Activated CD8-positive, alpha-beta memory T cell treated with anti-CD3 and anti-CD28 coated beads, Interleukin-2, amount 10 ng/mL, durations not matched to agents 7 days and 5 days (primary cell): ENCODE measurements around the gene HS3ST3B1. TPM values are rescaled to one million over a fixed set of nuclear protein-coding genes. Genes with fewer than 3 reads are reported as not detected.
A peak's percentile ranks its signal among the peaks of the same experiment; 100 is the strongest.

ENCODE experiments used
- ATAC-seq: fragments of 150-1000 bp; cut with Tn5 transposase; one replicate; pipeline ENCODE4 v1.10.0; 2021; ENCODE audit warnings: moderate library complexity
- CTCF ChIA-PET: fragments of 350-600 bp; sonication (Branson Sonifier 250); formaldehyde crosslinking; loops from one replicate; lab custom pipeline; 2021; ENCODE audit warnings: antibody characterized with exemption; lab: Charles Lee
- DNase-seq: peaks from one replicate; pipeline ENCODE4 v3.0.0-alpha.2; 2020
- H3K27ac Mint-ChIP-seq: one replicate; pipeline ENCODE4 v1.8.0; 2021; ENCODE audit warnings: mild to moderate bottlenecking, mixed read lengths
- H3K27me3 Mint-ChIP-seq: one replicate; pipeline ENCODE4 v1.8.0; 2021; ENCODE audit warnings: mixed read lengths
- H3K36me3 Mint-ChIP-seq: one replicate; pipeline ENCODE4 v1.8.0; 2021; ENCODE audit warnings: mild to moderate bottlenecking, mixed read lengths
- H3K4me1 Mint-ChIP-seq: one replicate; pipeline ENCODE4 v1.8.0; 2021; ENCODE audit warnings: mixed read lengths
- H3K4me3 Mint-ChIP-seq: one replicate; pipeline ENCODE4 v1.8.0; 2021; ENCODE audit warnings: mild to moderate bottlenecking, moderate library complexity, mixed read lengths
- H3K9me3 Mint-ChIP-seq: one replicate; pipeline ENCODE4 v1.8.0; 2022; ENCODE audit warnings: low read depth, mixed read lengths
- total RNA-seq, 2 experiments: library from RNA; stranded (reverse); gene quantifications; one replicate each; pipeline ENCODE4 v1.2.3, GENCODE V29; 2021

Gene HS3ST3B1
- 10 to 100 TPM in 1 of 2 experiments, 1 to 10 TPM in 1; 6.9 to 24.9 TPM for total RNA-seq

DNA sequence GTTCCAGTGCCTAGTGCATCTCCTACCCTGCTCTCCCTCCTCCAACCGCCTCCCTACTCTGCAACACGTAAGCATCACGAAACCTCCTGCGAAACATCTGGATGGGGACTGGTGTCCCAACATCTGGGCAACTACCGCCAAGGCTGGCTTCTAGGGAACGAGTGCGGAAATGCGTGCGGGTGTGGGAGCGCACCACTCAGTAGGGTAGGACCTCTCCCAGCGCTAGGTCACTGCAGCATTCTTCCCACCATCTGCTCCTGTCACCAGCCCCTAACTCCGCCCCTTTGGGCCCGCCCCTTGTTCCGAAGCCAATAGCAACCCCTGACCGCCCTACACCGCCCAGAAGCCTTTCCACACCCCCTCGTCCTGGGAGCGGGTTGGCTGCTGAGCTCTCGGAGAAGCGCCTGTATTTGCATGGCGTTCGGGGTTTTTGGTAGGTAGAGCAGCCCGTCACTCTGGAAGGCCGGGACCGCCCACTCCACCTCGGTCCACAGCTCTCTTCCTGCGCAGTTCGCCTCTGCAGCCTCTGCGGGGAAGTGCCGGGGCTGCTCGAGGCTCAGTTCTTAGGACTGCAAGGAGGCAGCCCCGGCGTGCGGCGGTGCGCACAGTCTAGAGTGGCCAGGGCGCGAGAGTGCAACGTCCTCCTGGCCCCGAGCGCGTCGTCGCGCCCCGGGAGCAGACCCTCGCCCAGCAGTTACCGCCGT, at the start of gene HS3ST3B1:
Gene HS3ST3B1, plus strand, starts transcription at position 507 of the 704 bp plus-strand sequence. CDS start 438 bp downstream, outside the sequence.
- DNase-seq = peak; percentile 100
- H3K27me3 Mint-ChIP-seq = peaks cover 46% of the 10 kb centered on the region
- CTCF ChIA-PET = interaction anchor here (0.6 to 3.8 kb wide), 18 partner anchors 8 to 1282 kb away, joined by 3 to 48 read pairs (median 3); partner anchors contain the start of genes COX10 and ELAC2
- peak; percentile 90 for ATAC-seq
- H3K4me3 Mint-ChIP-seq = peak within 1 kb of the TSS; percentile 82
- H3K4me1 Mint-ChIP-seq = peaks cover 53% of the 10 kb centered on the region
- peaks cover 2% of the 10 kb centered on the region for H3K36me3 Mint-ChIP-seq
- peak within 1 kb of the TSS; percentile 86 for H3K27ac Mint-ChIP-seq
- no peaks in the 10 kb centered on the region for H3K9me3 Mint-ChIP-seq

DNA sequence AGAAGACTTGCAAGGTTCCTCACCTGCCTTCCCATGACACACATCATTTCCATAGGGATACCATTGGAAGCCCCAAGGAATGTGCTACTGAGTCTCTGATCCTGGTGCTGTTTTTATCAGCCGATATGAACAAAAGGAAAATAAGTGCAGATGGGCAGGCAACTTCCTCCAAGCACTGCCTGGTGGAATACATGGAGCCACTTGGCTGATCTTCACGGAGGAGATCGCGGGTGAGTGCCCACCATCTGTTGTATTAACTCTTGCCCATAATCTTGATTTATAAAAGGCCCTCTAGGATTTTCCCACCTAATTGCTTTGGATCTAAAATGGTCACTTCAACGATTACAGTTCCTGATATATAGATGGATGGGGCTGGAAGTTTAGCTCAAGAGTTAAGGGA, 39.5 kb upstream of the HS3ST3B1 start:
- Mint-ChIP-seq H3K9me3 (no peaks in the 10 kb centered on the region), H3K27me3 (peaks cover 7% of the 10 kb centered on the region)
- CTCF ChIA-PET = no interaction called here

DNA sequence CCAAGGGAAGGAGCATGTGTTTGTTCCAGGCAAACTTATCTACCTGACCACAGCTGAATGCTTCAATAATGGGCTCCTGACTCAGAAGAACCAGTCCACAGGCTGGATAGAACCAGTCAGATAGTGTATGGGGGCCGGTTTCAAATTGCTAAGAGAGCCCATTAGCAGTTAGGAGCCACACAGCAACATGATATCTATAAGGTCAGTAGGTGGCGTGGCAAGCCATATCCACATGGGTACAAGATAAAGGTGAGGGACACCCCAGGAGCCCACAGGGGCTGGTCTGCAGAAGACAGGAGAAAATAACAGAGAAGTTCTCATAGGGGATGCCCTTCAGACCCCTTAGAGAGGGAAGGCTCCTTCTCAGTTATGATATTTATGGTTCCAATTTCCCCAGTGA, 32.6 kb upstream of the HS3ST3B1 start:
- H3K27me3 Mint-ChIP-seq = peaks cover 11% of the 10 kb centered on the region
- no peaks in the 10 kb centered on the region for H3K36me3 Mint-ChIP-seq
- H3K4me1 Mint-ChIP-seq = no peaks in the 10 kb centered on the region
- CTCF ChIA-PET = no interaction called here
- no peak overlapping the region for H3K4me3 Mint-ChIP-seq
- no peak overlapping the region for H3K27ac Mint-ChIP-seq
- no peak for DNase-seq
- H3K9me3 Mint-ChIP-seq = no peaks in the 10 kb centered on the region
- no peak for ATAC-seq

More for the DNA sequence above, 39.5 kb upstream of the HS3ST3B1 start:
- no peaks in the 10 kb centered on the region for H3K4me1 Mint-ChIP-seq
- no peak overlapping the region for H3K27ac Mint-ChIP-seq
- no peaks in the 10 kb centered on the region for H3K36me3 Mint-ChIP-seq
- no peak for ATAC-seq
- no peak overlapping the region for H3K4me3 Mint-ChIP-seq
- DNase-seq = no peak

DNA sequence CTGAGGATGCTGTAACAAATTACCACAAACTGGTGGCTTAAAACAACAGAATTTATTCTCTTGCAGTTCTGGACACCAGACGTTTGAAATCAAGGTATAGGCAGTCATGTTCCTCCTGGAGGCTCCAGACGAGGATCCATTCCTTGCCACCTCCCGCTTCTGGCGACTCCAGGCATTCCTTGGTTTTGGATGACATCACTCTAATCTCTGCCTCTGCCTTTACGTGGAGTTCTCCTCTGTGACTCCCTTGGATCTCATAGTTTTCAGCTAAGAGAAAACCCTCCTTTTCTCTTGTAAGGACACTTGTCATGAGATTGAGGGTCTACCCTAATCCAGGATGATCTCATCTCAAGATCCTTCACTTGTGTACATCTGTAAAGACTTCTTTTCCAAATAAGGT, 31.4 kb upstream of the HS3ST3B1 start:
- CTCF ChIA-PET = no interaction called here
- no peaks in the 10 kb centered on the region for H3K36me3 Mint-ChIP-seq
- DNase-seq (no peak), ATAC-seq (no peak)
- H3K27me3 Mint-ChIP-seq = peaks cover 11% of the 10 kb centered on the region
- no peaks in the 10 kb centered on the region for H3K4me1 Mint-ChIP-seq
- H3K27ac Mint-ChIP-seq = no peak overlapping the region
- H3K9me3 Mint-ChIP-seq = peaks cover 4% of the 10 kb centered on the region
- H3K4me3 Mint-ChIP-seq = no peak overlapping the region

DNA sequence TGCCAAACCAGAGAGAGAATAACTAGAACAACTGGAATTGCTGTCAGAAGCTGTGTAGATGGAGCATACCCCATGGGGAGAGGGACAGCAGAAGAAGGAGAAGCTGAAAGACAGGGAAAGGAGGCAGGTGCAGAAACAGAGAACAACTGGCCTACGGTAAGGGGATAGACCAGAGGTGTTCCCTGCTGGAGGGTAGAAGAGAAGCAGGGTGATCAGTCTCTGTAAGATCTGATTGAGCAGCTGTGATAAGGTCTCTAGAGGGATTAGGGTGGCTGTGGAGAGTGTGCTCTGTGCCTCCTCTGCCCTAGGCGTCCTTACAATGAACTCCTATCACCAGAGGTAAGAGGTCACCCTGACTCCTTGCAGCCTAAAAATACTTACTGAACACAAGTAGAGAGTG, 30.4 kb upstream of the HS3ST3B1 start:
- no peaks in the 10 kb centered on the region for H3K4me1 Mint-ChIP-seq
- peaks cover 11% of the 10 kb centered on the region for H3K27me3 Mint-ChIP-seq
- CTCF ChIA-PET = no interaction called here
- DNase-seq = no peak
- H3K36me3 Mint-ChIP-seq = no peaks in the 10 kb centered on the region
- no peak overlapping the region for H3K4me3 Mint-ChIP-seq
- H3K9me3 Mint-ChIP-seq = peaks cover 7% of the 10 kb centered on the region
- H3K27ac Mint-ChIP-seq = no peak overlapping the region
- no peak for ATAC-seq

DNA sequence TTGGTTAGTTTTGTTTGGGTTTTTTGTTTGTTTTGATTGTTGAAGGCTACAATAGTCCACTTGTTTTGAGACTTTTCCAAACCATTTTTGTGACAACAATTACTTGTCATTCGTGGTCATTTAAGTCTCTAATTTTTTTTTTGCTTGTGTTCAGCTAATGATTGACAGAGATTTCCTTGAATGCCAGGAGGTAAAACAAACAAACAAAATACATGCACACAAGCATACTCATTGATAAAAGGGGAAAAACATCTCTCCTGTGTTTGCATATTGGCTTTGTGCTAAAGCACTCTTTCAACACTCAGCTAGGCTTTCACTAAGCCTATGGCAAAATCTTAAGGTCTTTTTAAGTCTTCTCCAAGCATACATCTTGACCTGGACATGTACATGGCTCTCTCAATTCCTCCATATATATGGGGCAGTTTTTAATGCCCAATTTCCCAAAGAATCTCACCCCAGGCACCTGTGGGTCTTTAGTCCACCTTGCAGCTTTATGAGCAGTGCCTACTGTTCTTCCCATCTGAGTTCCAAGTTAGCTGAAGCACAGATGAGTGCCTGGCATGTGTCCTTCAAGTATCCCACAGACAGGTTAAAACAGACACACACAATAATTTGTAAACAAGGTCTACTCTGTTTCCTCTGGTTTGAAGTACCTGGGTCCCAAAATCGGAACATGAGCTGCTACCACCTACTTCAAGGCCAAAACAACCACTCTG, 24.2 kb upstream of the HS3ST3B1 start:
- H3K4me3 Mint-ChIP-seq = no peak overlapping the region
- H3K9me3 Mint-ChIP-seq = peaks cover 7% of the 10 kb centered on the region
- DNase-seq (no peak), ATAC-seq (no peak)
- no peak overlapping the region for H3K27ac Mint-ChIP-seq
- CTCF ChIA-PET = no interaction called here
- peaks cover 17% of the 10 kb centered on the region for H3K27me3 Mint-ChIP-seq
- H3K36me3 Mint-ChIP-seq = peaks cover 3% of the 10 kb centered on the region
- H3K4me1 Mint-ChIP-seq = no peaks in the 10 kb centered on the region

DNA sequence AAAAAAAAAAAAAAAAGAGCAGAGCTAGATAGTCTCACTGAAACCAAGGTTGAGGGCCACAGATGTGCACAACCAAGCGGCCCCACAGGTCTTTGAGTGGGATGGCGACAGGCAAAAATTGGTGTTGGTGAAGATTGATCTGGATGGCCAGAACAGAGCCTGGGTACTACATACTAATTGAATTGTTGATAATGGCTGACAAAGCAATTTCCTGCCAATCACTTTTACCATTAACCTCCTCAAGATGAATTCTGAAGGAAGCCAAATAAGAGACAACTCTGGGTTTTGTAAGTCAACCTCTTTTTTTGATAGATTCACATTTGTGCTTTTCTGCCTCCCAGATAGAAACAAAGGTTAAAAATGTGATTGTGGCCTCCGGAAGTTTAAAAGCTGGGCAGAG, 19.4 kb upstream of the HS3ST3B1 start:
- DNase-seq (no peak), ATAC-seq (no peak)
- no peaks in the 10 kb centered on the region for H3K4me1 Mint-ChIP-seq
- H3K27me3 Mint-ChIP-seq = peaks cover 17% of the 10 kb centered on the region
- H3K4me3 Mint-ChIP-seq = no peak overlapping the region
- H3K9me3 Mint-ChIP-seq = no peaks in the 10 kb centered on the region
- no peak overlapping the region for H3K27ac Mint-ChIP-seq
- CTCF ChIA-PET = no interaction called here
- peaks cover 1% of the 10 kb centered on the region for H3K36me3 Mint-ChIP-seq

DNA sequence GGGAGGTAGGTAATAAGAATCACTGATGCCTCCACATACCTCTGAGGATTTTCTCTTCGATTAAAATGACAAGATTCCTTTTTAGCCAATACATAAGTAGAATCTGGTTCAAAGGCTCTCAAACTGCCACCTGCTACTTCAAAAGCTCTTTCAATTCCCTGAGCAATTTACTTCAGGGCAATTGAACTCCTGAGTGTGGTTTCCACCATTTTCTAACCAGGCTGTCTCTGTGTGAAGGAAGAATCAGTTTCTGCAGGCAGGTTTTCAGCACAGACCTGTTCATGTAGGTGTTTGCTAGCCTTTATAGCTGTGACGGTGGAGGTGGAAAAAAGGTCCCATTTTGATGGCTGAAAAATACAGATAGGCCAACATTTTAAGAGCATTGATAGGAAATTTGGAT, 18.2 kb upstream of the HS3ST3B1 start:
- CTCF ChIA-PET = no interaction called here
- H3K27me3 Mint-ChIP-seq = peaks cover 14% of the 10 kb centered on the region
- DNase-seq (no peak), ATAC-seq (no peak)
- H3K27ac Mint-ChIP-seq = no peak overlapping the region
- H3K36me3 Mint-ChIP-seq = peaks cover 1% of the 10 kb centered on the region
- no peaks in the 10 kb centered on the region for H3K4me1 Mint-ChIP-seq
- no peak overlapping the region for H3K4me3 Mint-ChIP-seq
- no peaks in the 10 kb centered on the region for H3K9me3 Mint-ChIP-seq

DNA sequence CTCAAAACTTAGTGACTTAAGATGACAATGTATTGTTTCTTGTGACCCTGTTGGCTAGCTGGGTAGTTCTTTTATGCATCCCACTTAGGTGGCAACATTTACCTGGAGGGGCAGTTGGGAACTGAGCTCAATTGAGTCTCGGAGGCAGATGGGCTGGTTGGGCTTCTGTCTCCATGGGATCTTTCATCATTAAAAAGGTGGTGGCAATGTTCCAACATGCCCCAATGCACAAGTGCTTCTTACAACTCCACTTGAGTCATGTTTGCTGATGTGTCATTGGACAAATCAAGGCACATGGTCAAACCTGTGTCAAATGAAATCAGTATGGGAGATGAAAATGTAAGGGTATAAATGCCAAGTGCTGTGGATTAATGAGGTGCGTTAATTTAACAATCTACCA, 11.7 kb upstream of the HS3ST3B1 start:
- no peaks in the 10 kb centered on the region for H3K9me3 Mint-ChIP-seq
- H3K4me1 Mint-ChIP-seq = no peaks in the 10 kb centered on the region
- ATAC-seq (no peak), DNase-seq (no peak)
- peaks cover 50% of the 10 kb centered on the region for H3K27me3 Mint-ChIP-seq
- H3K27ac Mint-ChIP-seq = no peak overlapping the region
- H3K4me3 Mint-ChIP-seq = no peak overlapping the region
- H3K36me3 Mint-ChIP-seq = no peaks in the 10 kb centered on the region
- CTCF ChIA-PET = no interaction called here

DNA sequence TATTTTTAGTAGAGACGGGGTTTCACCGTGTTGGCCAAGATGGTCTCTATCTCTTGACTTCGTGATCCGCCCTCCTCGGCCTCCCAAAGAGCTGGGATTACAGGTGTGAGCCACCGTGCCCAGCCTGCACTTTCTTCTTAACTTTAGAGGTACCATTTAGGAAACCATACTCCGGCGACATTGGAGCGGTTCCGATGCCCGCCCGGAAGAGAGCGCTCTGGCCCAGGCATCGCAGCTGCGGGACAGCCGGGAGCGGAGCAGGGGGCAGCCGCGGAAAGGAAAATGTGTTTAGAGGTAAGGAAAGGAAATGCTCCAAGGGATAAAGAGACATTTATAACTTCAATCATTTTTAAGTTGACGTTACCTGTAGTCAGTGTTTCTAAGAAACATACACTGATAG, 6.0 kb upstream of the HS3ST3B1 start:
- DNase-seq (no peak), ATAC-seq (no peak)
- Mint-ChIP-seq H3K9me3 (no peaks in the 10 kb centered on the region), H3K4me3 (no peak overlapping the region), H3K36me3 (no peaks in the 10 kb centered on the region), H3K27ac (no peak overlapping the region), H3K4me1 (peaks cover 30% of the 10 kb centered on the region), H3K27me3 (peaks cover 77% of the 10 kb centered on the region)
- CTCF ChIA-PET = interaction anchor here (0.6 to 1.0 kb wide), 2 partner anchors 83 to 235 kb away, joined by 3 to 4 read pairs; no protein-coding TSS in a partner anchor

DNA sequence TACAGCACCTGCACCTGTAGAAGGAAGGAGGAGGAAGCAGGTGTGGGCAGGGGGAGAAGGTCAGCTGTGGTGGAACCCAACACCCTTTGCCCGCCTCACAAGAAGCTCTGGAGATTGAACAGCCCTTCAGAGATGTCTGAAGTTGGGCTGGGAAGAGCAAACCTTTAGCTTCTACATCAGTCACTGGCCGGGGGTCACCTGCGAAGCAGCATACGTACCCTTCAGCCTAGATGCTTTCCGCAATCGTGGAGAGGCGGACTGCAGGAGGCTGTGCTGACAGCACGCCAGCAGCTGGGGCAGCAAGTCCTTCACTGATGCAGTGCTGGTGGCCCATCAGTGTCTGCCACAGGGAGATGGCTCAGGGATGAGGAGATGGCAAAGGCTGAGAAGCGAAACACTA, 5.2 kb upstream of the HS3ST3B1 start:
- ATAC-seq (no peak), DNase-seq (no peak)
- H3K27me3 Mint-ChIP-seq = peaks cover 76% of the 10 kb centered on the region
- no peak overlapping the region for H3K4me3 Mint-ChIP-seq
- no peaks in the 10 kb centered on the region for H3K36me3 Mint-ChIP-seq
- CTCF ChIA-PET = interaction anchor here (1.0 kb wide), 2 partner anchors 84 to 204 kb away, joined by 3 read pairs; no protein-coding TSS in a partner anchor
- H3K9me3 Mint-ChIP-seq = no peaks in the 10 kb centered on the region
- H3K4me1 Mint-ChIP-seq = peaks cover 37% of the 10 kb centered on the region
- no peak overlapping the region for H3K27ac Mint-ChIP-seq

DNA sequence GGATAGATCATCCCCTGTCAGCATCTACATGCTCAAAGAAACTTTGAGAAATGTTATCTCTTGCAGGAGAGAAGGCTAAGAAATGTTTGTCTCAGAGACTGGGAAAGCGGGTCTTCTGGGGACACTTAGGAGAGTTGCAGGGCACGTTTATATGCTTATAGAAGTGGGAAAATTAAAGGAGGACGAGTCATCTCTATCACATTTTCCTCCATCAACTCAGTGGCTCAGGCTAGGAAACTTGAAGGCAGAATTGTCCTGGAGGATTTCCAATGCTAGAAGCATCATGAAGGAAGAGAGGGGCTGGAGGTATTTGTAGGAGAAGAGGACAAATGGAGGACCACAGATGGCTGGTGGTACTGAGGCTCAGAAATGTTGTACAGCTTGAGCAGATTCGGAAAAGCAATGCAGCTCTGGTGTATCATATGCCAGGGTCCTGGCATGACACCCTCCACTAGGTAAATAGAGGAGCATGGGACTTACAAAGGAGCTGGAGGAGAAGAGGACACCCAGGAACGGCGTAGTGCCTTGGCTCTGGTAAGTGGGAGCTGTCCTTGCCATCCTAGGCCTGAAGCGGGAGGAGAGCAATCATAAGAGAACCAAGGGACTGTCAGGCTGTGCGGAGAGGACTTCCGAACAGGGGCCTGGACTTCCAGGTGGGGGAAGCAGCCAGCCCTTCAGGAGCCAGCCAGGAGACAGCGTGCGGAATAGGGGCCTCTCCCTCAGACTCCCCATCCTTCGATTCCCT, 4.5 kb upstream of the HS3ST3B1 start:
- peaks cover 70% of the 10 kb centered on the region for H3K27me3 Mint-ChIP-seq
- peaks cover 37% of the 10 kb centered on the region for H3K4me1 Mint-ChIP-seq

DNA sequence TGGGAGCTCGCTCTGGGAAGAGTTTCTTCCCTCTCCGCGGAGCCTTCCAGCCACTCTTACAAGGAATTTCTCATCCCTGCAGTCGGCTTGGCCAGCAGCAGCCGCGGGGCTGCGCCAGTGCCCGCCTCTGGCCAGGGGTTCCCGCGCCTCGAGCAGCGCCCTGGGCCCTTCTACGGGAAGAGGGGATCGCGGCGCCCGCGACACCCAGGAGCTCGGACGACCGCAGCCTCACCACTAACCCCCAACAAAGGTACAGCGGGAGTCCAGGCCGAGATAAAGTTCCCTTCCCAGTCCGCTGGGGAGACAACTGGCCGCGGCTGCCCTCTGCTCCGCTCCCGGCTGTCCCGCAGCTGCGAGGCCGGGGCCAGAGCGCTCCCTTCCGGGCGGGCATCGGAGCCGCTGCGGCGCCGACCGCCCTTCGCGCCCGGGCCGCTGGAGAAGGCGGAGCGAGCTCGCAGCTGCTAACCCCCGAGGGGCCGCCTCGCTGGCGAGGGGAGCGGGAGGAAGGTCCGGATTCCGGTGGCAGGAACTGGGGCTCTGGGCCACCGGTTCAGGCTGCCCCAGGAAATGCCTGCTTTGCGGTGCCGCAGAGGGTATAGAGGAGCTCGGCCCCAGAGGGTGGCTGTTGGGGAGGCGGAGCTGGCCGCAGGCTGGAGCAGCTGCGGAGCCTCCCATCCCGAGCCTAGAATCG, 3.6 kb upstream of the HS3ST3B1 start:
- no peak for ATAC-seq
- Mint-ChIP-seq H3K4me1 (peaks cover 37% of the 10 kb centered on the region), H3K4me3 (peak overlapping the region; percentile 55), H3K9me3 (no peaks in the 10 kb centered on the region), H3K27ac (no peak overlapping the region), H3K36me3 (no peaks in the 10 kb centered on the region), H3K27me3 (peaks cover 68% of the 10 kb centered on the region)
- CTCF ChIA-PET = interaction anchor here (0.6 to 1.9 kb wide), 7 partner anchors 12 to 701 kb away, joined by 3 to 6 read pairs (median 3); no protein-coding TSS in a partner anchor
- peak; percentile 52 for DNase-seq

More for the DNA sequence above, 4.5 kb upstream of the HS3ST3B1 start:
- CTCF ChIA-PET = interaction anchor here (0.6 to 1.2 kb wide), 5 partner anchors 11 to 218 kb away, joined by 3 to 4 read pairs (median 3); no protein-coding TSS in a partner anchor
- ATAC-seq = no peak
- Mint-ChIP-seq H3K9me3 (no peaks in the 10 kb centered on the region), H3K36me3 (no peaks in the 10 kb centered on the region), H3K4me3 (no peak overlapping the region), H3K27ac (no peak overlapping the region)
- no peak for DNase-seq
